MCF 10A (cell line): ENCODE results near the gene CAMSAP1. TPM values are rescaled to one million over a fixed set of nuclear protein-coding genes. Genes with fewer than 3 reads are reported as not detected.
"Not testable (repeated sequence)": the region's sequence is repeated elsewhere in the genome, so short reads cannot be mapped to it uniquely, and the experiment has no call there.

Experiments
- BruUV-seq: library from RNA; stranded (reverse); fragments of 400-500 nt; replicated peaks from 2 replicates; lab custom pipeline; 2021; lab: Mats Ljungman, UMichigan
- CTCF ChIA-PET: fragments of 300-600 bp; sonication (Branson Sonifier 250); formaldehyde crosslinking; extraction: SDS; loops from one replicate; lab custom pipeline; 2021; ENCODE audit warnings: antibody characterized with exemption, inconsistent platforms; lab: Yijun Ruan, JAX
- POLR2A ChIA-PET: fragments of 300-600, 350-650 bp; sonication (Branson Sonifier 250); formaldehyde crosslinking; extraction: SDS; loops from one replicate; lab custom pipeline; 2020; ENCODE audit warnings: antibody characterized with exemption, inconsistent platforms; lab: Yijun Ruan, JAX
- DNase-seq: peaks from one replicate; pipeline ENCODE4 v3.0.0-alpha.2; 2018; ENCODE audit not compliant: unreplicated experiment
- H3K27ac Mint-ChIP-seq: one replicate; pipeline ENCODE4 v1.8.0; 2022; ENCODE audit warnings: mild to moderate bottlenecking, low read depth, mixed read lengths; ENCODE audit not compliant: unreplicated experiment
- H3K27me3 Mint-ChIP-seq: one replicate; pipeline ENCODE4 v1.8.0; 2022; ENCODE audit warnings: mixed read lengths; ENCODE audit not compliant: insufficient read depth, unreplicated experiment
- H3K36me3 Mint-ChIP-seq: one replicate; pipeline ENCODE4 v1.8.0; 2022; ENCODE audit warnings: mild to moderate bottlenecking, moderate library complexity, mixed read lengths; ENCODE audit not compliant: insufficient read depth, unreplicated experiment
- H3K4me1 Mint-ChIP-seq: one replicate; pipeline ENCODE4 v1.8.0; 2022; ENCODE audit warnings: mixed read lengths; ENCODE audit not compliant: insufficient read depth, unreplicated experiment
- H3K4me3 Mint-ChIP-seq: one replicate; pipeline ENCODE4 v1.8.0; 2022; ENCODE audit warnings: mild to moderate bottlenecking, moderate library complexity, mixed read lengths; ENCODE audit not compliant: unreplicated experiment
- H3K9me3 Mint-ChIP-seq: one replicate; pipeline ENCODE4 v1.8.0; 2022; ENCODE audit warnings: mixed read lengths; ENCODE audit not compliant: unreplicated experiment
- intact Hi-C: fragments of 100-400 bp; cut with micrococcal nuclease; formaldehyde crosslinking; loops from 2 replicates; pipeline ENCODE4 v1.14.1; 2022
- total RNA-seq: library from RNA; stranded (reverse); gene quantifications from 2 replicates; pipeline ENCODE4 v1.2.3, GENCODE V29; 2022
- TF ChIP-seq, protein P1 (sequence below): fragments of 200-600 bp; IDR thresholded peaks from one replicate; pipeline ENCODE4 v1.8.0; 2022; ENCODE audit warnings: antibody characterized with exemption, mild to moderate bottlenecking; ENCODE audit not compliant: unreplicated experiment

The CAMSAP1 gene
- total RNA-seq, 1 experiment from 2014 or later = 39.5 TPM

DNA sequence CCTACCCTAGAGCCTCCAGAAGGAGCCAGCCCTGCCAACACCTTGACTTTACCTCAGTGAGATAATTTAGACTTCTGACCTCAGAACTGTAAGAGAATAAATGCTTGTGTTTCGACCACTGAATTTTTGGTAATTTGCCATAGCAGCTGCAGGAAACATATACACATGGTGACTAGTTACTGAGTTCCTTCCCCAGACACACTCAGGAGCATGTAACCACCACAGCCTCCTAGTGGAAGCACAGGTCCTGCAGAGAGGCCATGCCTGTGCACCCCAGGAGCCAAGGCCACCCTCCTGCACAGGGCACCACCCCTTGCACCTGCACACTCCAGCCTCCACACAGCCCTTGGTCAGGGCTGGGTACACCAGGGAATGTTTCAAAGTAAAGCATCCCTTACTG is 7.6 kb upstream of the CAMSAP1 start:
- intact Hi-C loops = no loop called here
- no TSS peak for BruUV-seq
- H3K4me1 Mint-ChIP-seq = peaks cover 15% of the 10 kb centered on the region
- H3K36me3 Mint-ChIP-seq = peaks cover 71% of the 10 kb centered on the region
- no peak for DNase-seq
- ChIA-PET CTCF (interaction anchor here (0.5 kb wide), 1 partner anchor 1225 kb away, joined by 3 read pairs; no protein-coding TSS in a partner anchor), POLR2A (interaction anchor here (1.2 to 2.0 kb wide), 2 partner anchors 11 to 37 kb away, joined by 3 to 4 read pairs; no protein-coding TSS in a partner anchor)
- no peak overlapping the region for H3K27ac Mint-ChIP-seq
- no peaks in the 10 kb centered on the region for H3K27me3 Mint-ChIP-seq
- peaks cover 15% of the 10 kb centered on the region for H3K9me3 Mint-ChIP-seq
- TF ChIP-seq, protein P1, sequence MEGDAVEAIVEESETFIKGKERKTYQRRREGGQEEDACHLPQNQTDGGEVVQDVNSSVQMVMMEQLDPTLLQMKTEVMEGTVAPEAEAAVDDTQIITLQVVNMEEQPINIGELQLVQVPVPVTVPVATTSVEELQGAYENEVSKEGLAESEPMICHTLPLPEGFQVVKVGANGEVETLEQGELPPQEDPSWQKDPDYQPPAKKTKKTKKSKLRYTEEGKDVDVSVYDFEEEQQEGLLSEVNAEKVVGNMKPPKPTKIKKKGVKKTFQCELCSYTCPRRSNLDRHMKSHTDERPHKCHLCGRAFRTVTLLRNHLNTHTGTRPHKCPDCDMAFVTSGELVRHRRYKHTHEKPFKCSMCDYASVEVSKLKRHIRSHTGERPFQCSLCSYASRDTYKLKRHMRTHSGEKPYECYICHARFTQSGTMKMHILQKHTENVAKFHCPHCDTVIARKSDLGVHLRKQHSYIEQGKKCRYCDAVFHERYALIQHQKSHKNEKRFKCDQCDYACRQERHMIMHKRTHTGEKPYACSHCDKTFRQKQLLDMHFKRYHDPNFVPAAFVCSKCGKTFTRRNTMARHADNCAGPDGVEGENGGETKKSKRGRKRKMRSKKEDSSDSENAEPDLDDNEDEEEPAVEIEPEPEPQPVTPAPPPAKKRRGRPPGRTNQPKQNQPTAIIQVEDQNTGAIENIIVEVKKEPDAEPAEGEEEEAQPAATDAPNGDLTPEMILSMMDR = no peak
- no peak overlapping the region for H3K4me3 Mint-ChIP-seq

DNA sequence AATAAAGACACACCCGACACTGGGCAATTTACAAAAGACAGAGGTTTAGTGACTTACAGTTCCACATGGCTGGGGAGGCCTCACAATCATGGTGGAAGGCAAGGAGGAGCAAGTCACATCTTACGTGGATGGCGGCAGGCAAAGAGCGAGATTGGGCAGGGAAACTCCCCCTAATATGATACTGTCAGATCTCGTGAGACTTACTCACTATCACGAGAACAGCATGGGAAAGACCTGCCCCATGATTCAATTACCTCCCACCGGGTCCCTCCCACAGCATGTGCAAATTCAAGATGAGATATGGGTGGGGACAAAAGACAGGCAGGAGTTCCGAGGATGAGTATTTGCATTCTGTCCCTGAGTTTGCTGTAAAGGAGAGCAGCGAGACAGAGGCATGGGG is 3.9 kb upstream of the CAMSAP1 start:
- H3K27ac Mint-ChIP-seq, intact Hi-C loops: not testable (repeated sequence)
- CTCF ChIA-PET = interaction anchor here (0.7 kb wide), 1 partner anchor 44 kb away, joined by 3 read pairs; no protein-coding TSS in a partner anchor

DNA sequence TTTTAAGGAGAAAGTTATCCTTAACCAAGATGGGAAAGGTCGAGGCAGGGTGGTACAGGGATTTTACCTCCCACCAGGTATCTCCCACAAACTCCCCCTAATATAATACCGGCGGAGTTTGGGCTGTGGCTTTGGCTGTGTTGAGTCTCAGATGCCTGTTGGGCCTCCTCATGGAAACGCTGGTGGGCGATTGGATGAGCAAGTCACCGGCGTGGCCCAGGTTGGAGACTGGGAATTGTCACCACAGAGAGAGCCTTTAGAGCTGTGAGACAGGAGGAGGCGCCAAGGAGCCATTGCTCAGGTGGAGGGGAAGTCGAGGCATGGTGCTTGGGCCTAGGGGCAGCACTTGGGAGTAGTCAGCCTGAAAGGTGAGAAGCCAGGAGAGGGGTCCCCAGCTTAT is 3.4 kb upstream of the CAMSAP1 start:
- ChIA-PET POLR2A (interaction anchor here (0.7 kb wide), 1 partner anchor 1554 kb away, joined by 3 read pairs; no protein-coding TSS in a partner anchor), CTCF (interaction anchor here (0.7 kb wide), 1 partner anchor 43 kb away, joined by 3 read pairs; no protein-coding TSS in a partner anchor)
- intact Hi-C loops = no loop called here
- Mint-ChIP-seq H3K36me3 (peaks cover 76% of the 10 kb centered on the region), H3K27ac (no peak overlapping the region), H3K4me3 (peak overlapping the region; percentile 25), H3K4me1 (peaks cover 28% of the 10 kb centered on the region), H3K9me3 (peaks cover 22% of the 10 kb centered on the region), H3K27me3 (no peaks in the 10 kb centered on the region)
- no TSS peak for BruUV-seq
- TF ChIP-seq, protein P1 = no peak
- DNase-seq = no peak

More for the DNA sequence above, 3.9 kb upstream of the CAMSAP1 start:
- peaks cover 22% of the 10 kb centered on the region for H3K9me3 Mint-ChIP-seq
- H3K4me1 Mint-ChIP-seq = peaks cover 26% of the 10 kb centered on the region
- H3K4me3 Mint-ChIP-seq, BruUV-seq, POLR2A ChIA-PET, DNase-seq, H3K27me3 Mint-ChIP-seq: not testable (repeated sequence)
- H3K36me3 Mint-ChIP-seq = peaks cover 80% of the 10 kb centered on the region

DNA sequence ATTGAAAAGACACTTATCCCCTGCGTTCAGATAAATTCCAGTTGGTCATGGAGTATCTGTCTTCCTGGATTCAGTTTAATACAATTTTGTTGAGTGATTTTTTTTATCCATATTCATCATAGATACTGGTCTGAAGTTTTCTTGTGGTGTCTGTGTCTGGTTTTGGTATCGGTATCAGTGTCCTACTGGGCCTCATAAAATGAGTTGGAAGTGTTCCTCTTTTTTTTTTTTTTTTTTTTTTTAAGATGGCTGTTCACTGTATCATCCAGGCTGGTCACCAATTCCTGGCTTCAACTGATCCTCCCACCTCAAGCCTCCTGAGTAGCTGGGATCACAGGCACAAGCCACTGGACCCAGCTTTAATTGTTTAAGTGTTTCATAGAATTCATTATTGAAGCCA is 2.9 kb upstream of the CAMSAP1 start:
- H3K27me3 Mint-ChIP-seq = no peaks in the 10 kb centered on the region
- TF ChIP-seq, protein P1 = no peak
- ChIA-PET CTCF (interaction anchor here (0.6 kb wide), 1 partner anchor 509 kb away, joined by 3 read pairs; no protein-coding TSS in a partner anchor), POLR2A (interaction anchor here (0.7 kb wide), 1 partner anchor 1554 kb away, joined by 3 read pairs; no protein-coding TSS in a partner anchor)
- DNase-seq = no peak
- peaks cover 33% of the 10 kb centered on the region for H3K4me1 Mint-ChIP-seq
- peaks cover 22% of the 10 kb centered on the region for H3K9me3 Mint-ChIP-seq
- peaks cover 73% of the 10 kb centered on the region for H3K36me3 Mint-ChIP-seq
- intact Hi-C loops = no loop called here
- no TSS peak for BruUV-seq
- H3K4me3 Mint-ChIP-seq = peak overlapping the region; percentile 12
- H3K27ac Mint-ChIP-seq = no peak overlapping the region
